ENCODE data around the gene FGFBP3.

FGFBP3 gene

DNA sequence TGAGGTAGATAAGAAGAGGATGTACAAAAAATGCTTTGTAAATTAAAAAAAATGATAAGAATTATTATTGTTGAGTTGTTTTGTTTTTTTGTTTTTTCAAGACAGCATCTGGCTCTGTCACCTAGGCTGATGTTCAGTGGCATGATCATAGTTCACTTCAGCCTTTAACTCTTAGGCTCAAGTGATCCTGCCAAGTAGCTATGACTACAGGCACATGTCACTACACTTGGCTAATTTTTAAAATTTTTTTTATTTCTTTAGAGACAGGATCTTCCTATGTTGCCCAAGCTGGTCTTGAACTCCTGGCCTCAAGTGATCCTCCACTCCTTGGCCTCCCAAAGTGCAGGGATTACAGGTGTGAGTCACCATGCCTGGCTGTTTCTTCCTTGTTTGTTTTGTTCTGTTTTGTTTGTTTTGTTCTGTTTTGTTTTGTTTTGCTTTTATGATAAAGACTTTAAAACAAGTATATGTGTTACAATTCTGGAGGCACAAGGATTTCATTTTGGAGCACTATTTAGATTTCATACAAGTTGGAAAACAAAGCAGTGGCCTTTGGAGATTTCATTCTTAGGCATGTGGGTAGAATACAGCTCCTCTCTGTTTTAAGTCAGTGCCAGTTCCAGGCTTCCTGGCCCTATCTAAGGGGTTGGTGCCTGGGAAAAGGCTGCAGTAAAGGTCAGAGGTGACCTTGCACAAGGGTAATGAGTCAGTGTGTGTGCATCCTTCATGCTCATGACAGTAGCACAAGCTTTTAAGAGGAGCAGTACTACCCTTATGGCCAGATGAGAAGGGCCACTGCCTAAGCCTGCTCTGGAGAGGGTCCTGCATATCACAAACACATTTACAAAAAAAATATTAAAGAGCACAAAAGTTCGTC, 17.9 kb downstream of the FGFBP3 start:
- H3K4me3 ChIP-seq (ENCODE audit: low read depth, low read length) = no peak overlapping the region
- peak; percentile 32 for DNase-seq (ENCODE audit: low read depth)
- TF ChIP-seq, protein P1, sequence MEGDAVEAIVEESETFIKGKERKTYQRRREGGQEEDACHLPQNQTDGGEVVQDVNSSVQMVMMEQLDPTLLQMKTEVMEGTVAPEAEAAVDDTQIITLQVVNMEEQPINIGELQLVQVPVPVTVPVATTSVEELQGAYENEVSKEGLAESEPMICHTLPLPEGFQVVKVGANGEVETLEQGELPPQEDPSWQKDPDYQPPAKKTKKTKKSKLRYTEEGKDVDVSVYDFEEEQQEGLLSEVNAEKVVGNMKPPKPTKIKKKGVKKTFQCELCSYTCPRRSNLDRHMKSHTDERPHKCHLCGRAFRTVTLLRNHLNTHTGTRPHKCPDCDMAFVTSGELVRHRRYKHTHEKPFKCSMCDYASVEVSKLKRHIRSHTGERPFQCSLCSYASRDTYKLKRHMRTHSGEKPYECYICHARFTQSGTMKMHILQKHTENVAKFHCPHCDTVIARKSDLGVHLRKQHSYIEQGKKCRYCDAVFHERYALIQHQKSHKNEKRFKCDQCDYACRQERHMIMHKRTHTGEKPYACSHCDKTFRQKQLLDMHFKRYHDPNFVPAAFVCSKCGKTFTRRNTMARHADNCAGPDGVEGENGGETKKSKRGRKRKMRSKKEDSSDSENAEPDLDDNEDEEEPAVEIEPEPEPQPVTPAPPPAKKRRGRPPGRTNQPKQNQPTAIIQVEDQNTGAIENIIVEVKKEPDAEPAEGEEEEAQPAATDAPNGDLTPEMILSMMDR (IDR thresholded peaks at IDR 0.05; ENCODE audit: control insufficient read depth, extremely low read depth, insufficient read depth) = no peak

DNA sequence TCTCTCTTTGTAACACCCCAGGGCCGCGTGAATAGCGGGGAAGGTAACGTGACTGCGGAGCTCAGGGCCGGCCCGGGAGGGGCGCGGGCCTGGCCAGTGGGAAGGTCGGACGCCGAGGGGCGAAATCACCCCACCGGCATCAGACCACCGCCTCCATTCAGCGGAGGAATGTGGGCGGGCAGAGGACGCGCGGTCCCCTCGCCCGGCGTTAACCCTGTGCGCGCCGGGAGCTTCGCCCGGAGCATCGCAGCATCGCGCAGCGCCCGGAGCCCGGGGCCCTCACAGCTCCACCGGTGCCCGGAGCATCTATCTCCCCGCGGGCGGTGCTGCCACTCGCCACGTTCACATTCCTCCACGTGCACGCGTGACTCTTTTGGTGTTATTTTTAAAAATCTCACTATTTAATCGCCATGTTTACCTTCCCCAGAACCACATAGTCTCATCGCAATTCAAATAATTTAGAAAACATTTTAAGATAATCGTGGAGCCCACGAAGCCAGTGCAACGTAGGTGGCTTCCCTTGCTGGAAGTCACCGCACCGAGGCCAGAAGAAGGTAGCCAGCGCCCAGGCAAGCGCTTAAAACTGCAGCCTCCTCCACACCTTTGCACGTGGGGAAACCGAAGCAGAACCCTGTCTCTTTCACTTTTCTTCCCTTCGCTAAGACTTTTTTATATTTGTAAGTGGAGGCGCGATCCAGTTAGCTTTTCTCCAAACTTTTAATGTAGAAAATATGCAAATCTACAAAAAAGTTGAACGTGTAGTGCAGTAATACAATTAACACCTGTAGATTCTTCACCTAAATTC, 21.8 kb downstream of the FGFBP3 start:
- DNase-seq (ENCODE audit: low read depth) = no peak
- TF ChIP-seq, protein P1 (IDR thresholded peaks at IDR 0.05; ENCODE audit: control insufficient read depth, extremely low read depth, insufficient read depth) = no peak
- no peak overlapping the region for H3K4me3 ChIP-seq (ENCODE audit: low read depth, low read length)

DNA sequence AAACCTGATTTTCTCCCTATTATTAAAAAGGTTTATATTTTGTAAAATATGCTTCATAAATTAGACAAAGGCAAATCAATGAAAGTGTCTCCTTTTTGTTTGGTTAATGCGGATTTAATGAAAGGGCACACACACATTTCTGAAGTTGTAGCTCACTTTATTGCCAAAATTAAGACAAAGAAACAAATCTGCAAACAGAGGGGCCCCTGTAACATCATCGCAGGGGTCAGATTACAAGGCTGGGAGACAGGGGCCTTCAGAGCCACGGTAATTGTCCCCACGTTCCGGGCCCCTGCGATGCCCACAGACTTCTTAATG, 22.4 kb downstream of the FGFBP3 start:
- no peak overlapping the region for H3K4me3 ChIP-seq (ENCODE audit: low read depth, low read length)
- DNase-seq (ENCODE audit: low read depth) = no peak
- TF ChIP-seq, protein P1 (IDR thresholded peaks at IDR 0.05; ENCODE audit: control insufficient read depth, extremely low read depth, insufficient read depth) = no peak

DNA sequence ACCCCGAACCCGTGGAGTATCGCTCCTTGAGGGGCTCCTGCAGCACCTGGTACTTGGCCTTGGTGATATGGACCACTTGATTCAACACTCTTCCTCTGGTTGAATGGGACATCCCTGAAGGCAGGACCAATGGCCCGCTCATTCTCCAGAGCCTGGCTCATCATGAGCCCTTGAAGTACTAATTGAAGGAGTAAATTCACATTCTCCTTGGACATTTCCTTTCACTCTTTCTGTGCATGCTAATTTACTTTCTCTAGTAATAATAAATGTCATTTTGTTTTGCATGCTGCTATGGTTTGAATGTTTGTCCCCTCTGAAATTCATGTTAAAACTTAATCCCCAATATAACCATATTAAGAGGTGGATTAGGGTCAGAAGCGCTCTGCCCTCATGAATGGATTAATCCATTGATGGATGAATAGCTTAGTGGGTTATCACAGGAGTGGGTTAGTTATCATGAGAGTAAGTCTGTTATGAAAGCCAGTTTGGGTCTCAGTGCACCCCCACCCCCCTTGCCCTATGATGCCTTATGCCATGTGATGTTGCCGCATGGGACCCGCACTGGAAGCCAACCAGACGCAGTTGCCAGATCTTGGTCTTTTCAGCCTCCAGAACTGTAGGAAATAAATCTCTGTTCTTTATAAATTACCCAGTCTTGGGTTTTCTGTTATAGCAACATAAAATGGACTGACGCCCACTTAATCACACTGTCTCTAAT, 23.8 kb downstream of the FGFBP3 start:
- TF ChIP-seq, protein P1 (IDR thresholded peaks at IDR 0.05; ENCODE audit: control insufficient read depth, extremely low read depth, insufficient read depth) = no peak
- no peak for DNase-seq (ENCODE audit: low read depth)
- no peak overlapping the region for H3K4me3 ChIP-seq (ENCODE audit: low read depth, low read length)

DNA sequence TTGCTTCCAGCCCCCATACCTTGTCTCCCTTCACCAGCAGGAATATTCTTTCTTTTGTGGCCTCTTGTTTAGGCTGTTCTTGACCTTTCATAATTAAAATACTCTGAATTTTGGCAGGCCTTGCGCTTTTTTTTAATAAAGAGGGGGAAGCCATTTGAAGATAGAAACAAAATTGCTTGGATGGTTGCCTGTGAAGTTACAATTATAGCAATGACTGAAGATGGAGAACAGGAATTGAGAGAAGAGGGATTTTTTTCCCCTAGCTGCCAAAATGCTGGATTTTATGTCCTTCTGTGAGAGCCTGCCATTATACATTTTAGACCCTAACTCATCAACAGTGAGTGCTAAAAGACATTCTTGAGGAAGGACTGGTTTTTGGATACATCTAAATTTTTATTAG, 24.8 kb downstream of the FGFBP3 start:
- H3K4me3 ChIP-seq (ENCODE audit: low read depth, low read length) = no peak overlapping the region
- TF ChIP-seq, protein P1 (IDR thresholded peaks at IDR 0.05; ENCODE audit: control insufficient read depth, extremely low read depth, insufficient read depth) = no peak
- DNase-seq (ENCODE audit: low read depth) = no peak

DNA sequence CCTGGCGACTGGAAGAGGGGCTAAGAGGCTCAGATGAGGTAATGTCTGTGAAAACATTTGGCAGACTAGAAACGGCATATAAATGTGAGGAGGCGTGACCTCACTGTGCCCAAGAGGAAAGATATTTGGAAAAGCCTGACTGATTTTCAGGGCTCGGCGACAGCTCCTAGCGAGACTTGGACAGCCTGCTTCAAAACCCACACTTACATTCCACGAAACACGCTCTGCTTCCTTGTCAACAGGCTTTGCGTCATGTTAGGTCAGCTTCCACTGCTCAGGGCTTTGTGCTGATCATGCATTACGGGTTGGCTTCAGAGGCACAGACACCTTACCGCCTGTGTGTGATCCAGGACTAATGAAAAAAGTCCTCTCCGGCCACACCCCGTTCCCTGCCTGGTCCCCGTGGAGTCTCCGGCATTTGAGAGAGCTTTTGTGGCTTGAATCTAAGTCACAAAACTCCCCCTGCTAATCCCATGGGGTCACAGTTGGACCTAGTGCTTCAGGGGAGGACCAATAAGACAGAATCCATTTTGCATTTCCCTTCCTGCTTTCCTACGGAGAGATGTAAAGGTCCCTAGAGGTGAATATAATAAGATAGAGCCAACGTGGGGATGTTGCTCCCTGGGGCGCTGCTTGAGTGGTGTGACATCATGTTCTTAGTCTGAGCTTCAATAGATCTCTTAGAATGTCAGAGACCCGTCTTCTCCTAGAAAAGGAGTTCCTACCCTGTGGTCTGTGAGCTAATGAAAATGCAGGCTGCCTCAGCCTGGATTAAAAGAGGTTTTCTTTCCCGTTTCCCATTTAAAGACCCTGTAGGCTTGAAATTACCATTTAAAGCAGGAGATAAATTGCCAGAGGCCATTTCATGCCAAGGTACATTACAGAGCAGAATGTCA, 25.5 kb downstream of the FGFBP3 start:
- no peak overlapping the region for H3K4me3 ChIP-seq (ENCODE audit: low read depth, low read length)
- no peak for DNase-seq (ENCODE audit: low read depth)
- TF ChIP-seq, protein P1 (IDR thresholded peaks at IDR 0.05; ENCODE audit: control insufficient read depth, extremely low read depth, insufficient read depth) = no peak
